Hepatocyte (in vitro differentiated cells): ENCODE data around the gene CARD11.

Experiments used
- CTCF ChIP-seq: fragments of 200-600 bp; sonication (generic); IDR thresholded peaks from 2 replicates; pipeline ENCODE4 v1.5.1; 2016; ENCODE audit warnings: antibody characterized with exemption, mild to moderate bottlenecking; ENCODE audit not compliant: poor library complexity
- EZH2 ChIP-seq: fragments of 200-600 bp; sonication (generic); IDR thresholded peaks from 2 replicates; pipeline ENCODE4 v1.6.1; 2016; ENCODE audit warnings: antibody characterized with exemption, mild to moderate bottlenecking, borderline replicate concordance
- EZH2phosphoT487 ChIP-seq: fragments of 200-600 bp; sonication (generic); IDR thresholded peaks from one replicate; pipeline ENCODE4 v1.6.1; 2018; ENCODE audit warnings: antibody characterized with exemption, mild to moderate bottlenecking, low read depth, moderate library complexity; ENCODE audit not compliant: unreplicated experiment, severe bottlenecking

DNA sequence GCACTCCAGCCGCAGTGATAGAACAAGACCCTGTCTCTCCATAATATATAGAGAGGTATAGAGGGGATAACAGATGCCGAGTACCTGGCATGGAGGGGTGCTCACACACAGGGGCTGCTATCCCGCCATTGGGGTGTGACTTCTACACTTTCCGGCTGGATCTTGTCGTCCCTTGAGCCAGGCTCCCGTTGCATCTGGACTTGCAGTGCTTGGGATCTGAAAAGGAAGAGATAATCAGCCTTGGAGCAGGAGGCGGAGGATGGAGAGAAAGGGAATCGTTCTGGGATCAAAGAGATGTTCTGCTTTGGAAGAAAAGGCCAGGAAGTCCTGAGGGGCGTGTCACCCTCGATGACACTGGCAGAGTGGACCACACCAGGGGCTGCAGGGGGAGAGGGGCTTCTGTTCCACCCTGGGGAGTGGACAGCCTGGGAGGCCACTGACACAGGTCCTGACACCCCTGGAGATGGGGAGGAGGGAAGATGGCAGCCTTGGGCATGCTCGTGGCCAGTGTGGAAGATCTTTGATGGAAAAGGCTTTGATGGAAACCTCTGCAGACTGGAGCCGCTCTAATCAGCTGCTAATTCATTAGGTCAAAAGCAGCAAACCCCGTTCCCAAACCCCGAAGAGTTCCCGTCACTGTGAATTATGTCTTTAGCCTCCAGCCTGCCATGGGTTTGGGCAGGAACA, 85.1 kb downstream of the CARD11 start:
- TF ChIP-seq CTCF (no peak), EZH2phosphoT487 (no peak), EZH2 (no peak)
